D721Med (cell line): ENCODE data around the gene MAB21L3.

ENCODE experiments used
- DNase-seq: peaks from one replicate; pipeline ENCODE4 v3.0.0; 2011; ENCODE audit warnings: low spot score; ENCODE audit not compliant: insufficient read length
- FAIRE-seq: peaks from 2 replicates; lab custom pipeline; 2011; peaks lifted over from hg19 to GRCh38; lab: Jason Lieb, UNC
- CTCF ChIP-seq: IDR thresholded peaks from 2 replicates; pipeline ENCODE4 v1.5.1; 2012; ENCODE audit warnings: mild to moderate bottlenecking, control low read depth; ENCODE audit not compliant: insufficient read depth; ENCODE audit errors: missing control alignments

MAB21L3 gene

GRCh38 chr1:116110567-116111523 is at the start of gene MAB21L3:
MAB21L3 (plus strand) TSS chr1:116111399; CDS start chr1:116112616, 1,217 bp downstream.
- no peak for TF ChIP-seq CTCF
- no peak for DNase-seq
- no peak for FAIRE-seq

DNA sequence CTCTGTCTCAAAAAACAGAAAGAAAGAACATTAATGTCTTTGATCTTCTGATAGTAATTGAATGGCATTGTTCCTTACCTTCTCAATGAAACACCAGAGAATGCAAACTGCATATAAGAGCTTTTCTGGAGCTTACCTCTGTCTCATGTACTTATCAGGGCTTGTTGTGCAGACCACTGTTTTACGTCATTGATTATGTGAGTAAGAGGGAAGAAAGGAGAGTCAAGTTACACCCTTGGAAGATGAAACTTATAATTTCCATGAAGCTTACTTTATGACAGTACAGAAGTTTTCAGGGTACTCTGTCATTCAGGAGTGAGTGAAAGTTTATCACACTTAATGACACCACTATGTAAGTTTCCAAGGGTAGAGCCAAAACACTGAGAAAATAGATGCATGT is 49.0 kb upstream of the MAB21L3 start:
- TF ChIP-seq CTCF: no peak
- no peak for DNase-seq
- no peak for FAIRE-seq

- no peak for FAIRE-seq
- no peak for TF ChIP-seq CTCF
- DNase-seq: no peak
Observed at GRCh38 chr1:116064616-116065015, 46.6 kb upstream of the MAB21L3 start.

GRCh38 chr1:116066868-116067565 is 44.2 kb upstream of the MAB21L3 start:
- DNase-seq: no peak
- FAIRE-seq: no peak
- no peak for TF ChIP-seq CTCF

- DNase-seq: no peak
- FAIRE-seq: no peak
Observed at GRCh38 chr1:116067566-116067890, 43.7 kb upstream of the MAB21L3 start.

DNA sequence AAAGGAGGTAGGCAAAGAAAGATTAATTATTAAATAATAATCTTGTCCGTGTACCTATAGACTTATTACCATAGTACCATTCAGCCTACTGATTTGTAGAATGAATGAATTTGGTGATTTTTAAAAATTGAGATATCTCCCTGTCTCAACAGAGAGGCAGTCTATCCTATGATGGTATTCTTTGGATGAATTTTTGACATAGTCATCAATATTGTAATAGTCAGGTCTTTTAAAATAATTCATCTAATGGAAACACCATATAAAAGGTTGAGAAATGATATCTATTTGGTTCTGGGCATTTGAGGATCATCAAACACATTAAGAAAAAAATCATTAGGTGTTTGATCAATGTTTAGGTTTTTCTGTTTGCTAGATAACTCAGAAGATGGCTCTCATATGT is 35.6 kb upstream of the MAB21L3 start:
- FAIRE-seq: no peak
- no peak for DNase-seq

More at GRCh38 chr1:116067566-116067890, 43.7 kb upstream of the MAB21L3 start:
- no peak for TF ChIP-seq CTCF

More for the DNA sequence above, 35.6 kb upstream of the MAB21L3 start:
- no peak for TF ChIP-seq CTCF
